HepG2 (cell line): ENCODE measurements around the gene ARF6. TPM values are rescaled to one million over a fixed set of nuclear protein-coding genes. Genes with fewer than 3 reads are reported as not detected.

Experiments
- ARID5B ChIP-seq: IDR thresholded peaks from 2 replicates; pipeline ENCODE4 v1.4.0; 2020; ENCODE audit warnings: mild to moderate bottlenecking, missing genetic modification reagents
- CENPBD1 ChIP-seq: sonication (generic); formaldehyde crosslinking; IDR thresholded peaks from 2 replicates; pipeline ENCODE4 v1.8.0; 2022; ENCODE audit warnings: missing genetic modification reagents, low read depth, mild to moderate bottlenecking, borderline replicate concordance
- DZIP1 ChIP-seq: sonication (generic); formaldehyde crosslinking; IDR thresholded peaks from 2 replicates; pipeline ENCODE4 v1.5.0; 2020; ENCODE audit warnings: mild to moderate bottlenecking, missing genetic modification reagents
- FOSL2 ChIP-seq: sonication (generic); formaldehyde crosslinking; IDR thresholded peaks from 2 replicates; pipeline ENCODE4 v1.4.0; 2020; ENCODE audit warnings: missing genetic modification reagents
- HNRNPLL ChIP-seq: fragments of 200-400 bp; formaldehyde crosslinking; IDR thresholded peaks from 2 replicates; pipeline ENCODE4 v1.6.1; 2017; ENCODE audit warnings: mild to moderate bottlenecking, low read depth, low read length; ENCODE audit not compliant: poor library complexity, severe bottlenecking
- IKZF1 ChIP-seq: fragments of 450-650 bp; IDR thresholded peaks from 2 replicates; pipeline ENCODE4 v1.7.1; 2016
- IKZF5 ChIP-seq: IDR thresholded peaks from 2 replicates; pipeline ENCODE4 v1.6.1; 2018; ENCODE audit warnings: missing genetic modification reagents, mild to moderate bottlenecking, missing compliant biosample characterization
- MEF2D ChIP-seq: sonication (generic); formaldehyde crosslinking; IDR thresholded peaks from 2 replicates; pipeline ENCODE4 v1.5.1; 2020; ENCODE audit warnings: mild to moderate bottlenecking, missing genetic modification reagents
- MTA3 ChIP-seq: sonication (generic); formaldehyde crosslinking; IDR thresholded peaks from 2 replicates; pipeline ENCODE4 v1.4.0; 2020; ENCODE audit warnings: missing genetic modification reagents
- MXD1 ChIP-seq: sonication (generic); formaldehyde crosslinking; IDR thresholded peaks from 2 replicates; pipeline ENCODE4 v1.4.0; 2020; ENCODE audit warnings: mild to moderate bottlenecking, missing genetic modification reagents
- NCOR1 ChIP-seq: fragments of 200-600 bp; sonication (generic); IDR thresholded peaks from 2 replicates; pipeline ENCODE4 v1.7.0; 2017; ENCODE audit warnings: antibody characterized with exemption, low read length, borderline replicate concordance
- NRL ChIP-seq: sonication (generic); formaldehyde crosslinking; IDR thresholded peaks from 2 replicates; pipeline ENCODE4 v1.5.0; 2020; ENCODE audit warnings: missing genetic modification reagents, mild to moderate bottlenecking, moderate library complexity, borderline replicate concordance
- ONECUT2 ChIP-seq: sonication (generic); formaldehyde crosslinking; IDR thresholded peaks from 2 replicates; pipeline ENCODE4 v1.4.0; 2020; ENCODE audit warnings: missing genetic modification reagents
- PBX3 ChIP-seq: sonication (generic); formaldehyde crosslinking; IDR thresholded peaks from 2 replicates; pipeline ENCODE4 v1.8.1; 2023; ENCODE audit warnings: missing genetic modification reagents, inconsistent platforms, borderline replicate concordance
- SKI ChIP-seq: fragments of 450-650 bp; IDR thresholded peaks from one replicate; pipeline ENCODE4 v1.6.1; 2018; ENCODE audit warnings: mild to moderate bottlenecking; ENCODE audit not compliant: partially characterized antibody
- SMYD3 ChIP-seq: sonication (generic); formaldehyde crosslinking; IDR thresholded peaks from 2 replicates; pipeline ENCODE4 v1.8.1; 2023; ENCODE audit warnings: mild to moderate bottlenecking, missing genetic modification reagents
- ZKSCAN8 ChIP-seq: IDR thresholded peaks from 2 replicates; pipeline ENCODE4 v1.6.1; 2016; ENCODE audit warnings: borderline replicate concordance, missing genetic modification reagents, missing compliant biosample characterization
- ZNF530 ChIP-seq: sonication (generic); formaldehyde crosslinking; IDR thresholded peaks from 2 replicates; pipeline ENCODE4 v1.5.0; 2020; ENCODE audit warnings: low read depth, mild to moderate bottlenecking, missing genetic modification reagents
- ZNF570 ChIP-seq: sonication (generic); formaldehyde crosslinking; IDR thresholded peaks from 2 replicates; pipeline ENCODE4 v1.4.0; 2020; ENCODE audit warnings: mild to moderate bottlenecking, missing genetic modification reagents, borderline replicate concordance
- ZNF777 ChIP-seq: sonication (generic); formaldehyde crosslinking; IDR thresholded peaks from 2 replicates; pipeline ENCODE4 v1.4.0; 2020; ENCODE audit warnings: missing genetic modification reagents
- ZNF841 ChIP-seq: sonication (generic); formaldehyde crosslinking; IDR thresholded peaks from 2 replicates; pipeline ENCODE4 v1.8.1; 2023; ENCODE audit warnings: missing genetic modification reagents, borderline replicate concordance
- polyA plus RNA-seq, 8 experiments: library from polyadenylated mRNA; depleted of rRNA in 3 of 8; stranded (reverse) in 7 of 8; unstranded in 1 of 8; fragments of >200 nt; fragmentation: Illumina TruSeq in 4 of 8; extraction: Trizol in 4 of 8; gene quantifications; 2 replicates each; pipeline versions ENCODE4 v1.2.1 to v1.2.3, GENCODE V29; 2011 to 2016; ENCODE audit warnings: low read depth in 4 of 8, missing spikeins in 1 of 8, mixed read lengths in 1 of 8; ENCODE audit not compliant: insufficient read depth in 1 of 8
- total RNA-seq, 5 experiments: library from RNA; depleted of rRNA; stranded (reverse); fragments of >200 nt; fragmentation: Illumina TruSeq; extraction: Trizol; gene quantifications; 2 replicates each; pipeline ENCODE4 v1.2.3, GENCODE V29; 2016; ENCODE audit warnings: low read depth in 1 of 5

The ARF6 gene
- total and polyA plus RNA-seq, 2 of the 13 experiments (the other 11 are each of a cell fraction or from before 2014, with no cell fraction given): 12.7 to 31.9 TPM

GRCh38 chr14:49935526-49935925 lies 42.6 kb downstream of the ARF6 start (continued):
- no peak for TF ChIP-seq ZNF530 (CRISPR knock-in tag)
- peak; percentile 92 for TF ChIP-seq ONECUT2 (CRISPR knock-in tag)
- no peak for TF ChIP-seq CENPBD1 (CRISPR knock-in tag)
- TF ChIP-seq ZNF777 (CRISPR knock-in tag): no peak
- TF ChIP-seq PBX3 (CRISPR knock-in tag): no peak
- TF ChIP-seq NCOR1: peak; percentile 36; the same call in 1 of the 2 replicates
- TF ChIP-seq ZKSCAN8 (CRISPR knock-in tag): no peak
- no peak for TF ChIP-seq NRL (CRISPR knock-in tag)
- no peak for TF ChIP-seq MTA3 (CRISPR knock-in tag)
- TF ChIP-seq IKZF1: no peak
- TF ChIP-seq MXD1 (CRISPR knock-in tag): no peak
- no peak for TF ChIP-seq ZNF570 (CRISPR knock-in tag)
- TF ChIP-seq SKI: peak; percentile 84
- TF ChIP-seq FOSL2 (CRISPR knock-in tag): peak; percentile 91
- TF ChIP-seq DZIP1 (CRISPR knock-in tag): no peak
- no peak for TF ChIP-seq IKZF5
- TF ChIP-seq ARID5B (CRISPR knock-in tag): peak; percentile 40; the same call in 1 of the 2 replicates
- no peak for TF ChIP-seq MEF2D (CRISPR knock-in tag)
- no peak for TF ChIP-seq HNRNPLL
- no peak for TF ChIP-seq SMYD3 (CRISPR knock-in tag)
- TF ChIP-seq ZNF841 (CRISPR knock-in tag): no peak
